ENCODE results near the gene MORN1.
"Not testable (repeated sequence)": the region's sequence is repeated elsewhere in the genome, so short reads cannot be mapped to it uniquely, and the experiment has no call there.

Gene MORN1

DNA sequence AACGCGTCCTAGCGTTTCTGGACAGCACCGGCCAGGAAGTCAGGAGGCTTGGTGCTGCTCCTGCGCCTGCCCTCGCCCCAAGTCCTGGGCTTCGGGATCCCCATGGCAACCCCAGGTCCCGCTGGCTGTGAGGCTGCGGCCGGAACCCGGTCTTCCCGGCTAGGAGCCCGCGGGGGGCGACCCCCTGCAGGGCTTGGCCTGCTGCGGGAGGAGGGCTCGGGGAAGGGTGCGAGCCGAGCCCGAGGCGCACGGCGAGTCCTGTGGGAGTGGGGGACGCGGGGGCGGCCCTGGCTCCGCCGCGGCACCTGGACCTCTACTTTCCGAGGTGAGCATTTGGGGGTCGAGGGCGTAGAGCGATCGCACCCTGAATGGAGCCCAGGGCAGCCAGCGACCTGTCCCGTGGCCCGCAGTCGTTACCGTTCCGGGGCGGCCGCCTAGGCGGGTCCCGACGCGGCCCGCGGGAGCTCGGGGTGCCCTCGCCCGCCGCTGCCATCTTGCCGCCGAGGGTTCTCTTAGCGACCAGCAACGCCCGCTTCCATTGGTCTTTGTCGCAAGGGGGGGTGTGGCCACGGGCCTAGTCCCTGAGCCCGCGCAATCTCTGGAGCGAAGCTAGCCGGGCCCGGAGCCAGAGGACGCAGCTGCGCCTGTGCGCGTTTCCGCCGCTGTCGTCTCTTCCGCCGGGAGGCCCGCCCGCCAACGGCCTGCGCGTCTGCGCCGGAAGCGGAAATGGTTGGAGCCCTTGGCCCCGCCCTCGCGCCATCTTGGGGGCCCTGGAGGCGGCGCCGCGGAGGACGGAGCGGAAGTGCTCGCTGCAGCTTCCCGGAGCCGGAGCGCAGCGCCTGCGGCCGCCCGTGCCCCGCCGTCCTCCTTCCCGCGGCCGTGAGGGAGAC lies at the start of gene MORN1, which contains the start of gene RER1:
Gene MORN1, minus strand, starts transcription at position 514 of the 890 bp plus-strand sequence. Its CDS starts 21 bp downstream, at position 493.
Gene RER1, plus strand, starts transcription at position 801 of the 890 bp plus-strand sequence. CDS start 3,950 bp downstream, outside the sequence.
- DNase-seq (ENCODE audit: low read depth in 2 of 2): peak; percentile 98 to 99

DNA sequence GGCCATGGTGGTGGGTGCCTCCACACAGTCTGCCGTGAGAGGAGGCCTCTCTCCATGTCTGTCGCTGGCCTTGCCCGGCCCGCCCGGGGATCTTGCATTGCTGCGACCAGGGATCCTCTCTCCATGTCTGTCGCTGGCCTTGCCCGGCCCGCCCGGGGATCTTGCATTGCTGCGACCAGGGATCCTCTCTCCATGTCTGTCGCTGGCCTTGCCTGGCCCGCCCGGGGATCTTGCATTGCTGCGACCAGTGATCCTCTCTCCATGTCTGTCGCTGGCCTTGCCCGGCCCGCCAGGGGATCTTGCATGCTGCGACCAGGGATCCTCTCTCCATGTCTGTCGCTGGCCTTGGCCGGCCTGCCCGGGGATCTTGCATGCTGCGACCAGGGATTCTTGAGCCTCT lies 49.0 kb upstream of the MORN1 start:
- DNase-seq (ENCODE audit: low read depth in 2 of 2): not testable (repeated sequence)

DNA sequence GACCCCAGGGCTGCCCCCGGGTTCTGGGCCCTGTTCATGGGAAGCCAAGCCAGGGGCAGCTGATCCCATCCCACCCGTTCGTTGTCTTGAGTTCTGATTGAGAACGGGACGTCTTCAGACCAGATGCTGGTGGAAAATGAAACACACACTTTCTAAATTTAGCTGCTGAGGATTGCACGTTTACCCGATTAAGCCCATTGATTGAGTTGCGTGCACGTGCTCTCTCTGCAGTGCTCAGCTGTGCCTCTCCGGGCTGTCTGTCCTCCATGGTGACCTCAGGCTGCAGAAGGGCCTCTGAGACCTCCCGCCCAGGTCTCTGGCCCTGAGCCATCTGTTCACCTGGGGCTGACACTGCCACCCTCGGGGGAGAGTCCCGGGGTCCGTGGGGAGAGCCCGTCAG lies 48.0 kb upstream of the MORN1 start:
- DNase-seq (ENCODE audit: low read depth in 2 of 2): no peak

DNA sequence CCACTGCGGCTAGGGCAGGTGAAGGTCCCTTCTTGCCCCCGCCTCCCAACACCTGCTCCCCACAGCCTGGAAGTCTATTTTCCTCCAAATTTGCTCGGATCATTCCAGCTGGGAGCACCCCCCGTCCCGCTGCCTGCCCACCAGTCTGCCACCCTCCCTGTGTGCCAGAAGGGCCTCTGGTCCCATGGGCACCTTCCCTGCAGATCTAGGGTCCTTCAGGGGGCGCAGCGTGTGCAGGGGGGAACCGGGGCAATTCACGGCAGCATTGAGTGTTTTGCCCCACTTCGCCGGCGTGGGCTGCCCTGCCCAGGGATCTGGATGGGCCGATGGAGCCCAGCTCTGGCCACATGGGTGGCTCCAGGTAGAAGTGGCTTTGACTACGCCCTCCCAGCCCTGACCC lies 47.3 kb upstream of the MORN1 start:
- no peak for DNase-seq (ENCODE audit: low read depth in 2 of 2)

DNA sequence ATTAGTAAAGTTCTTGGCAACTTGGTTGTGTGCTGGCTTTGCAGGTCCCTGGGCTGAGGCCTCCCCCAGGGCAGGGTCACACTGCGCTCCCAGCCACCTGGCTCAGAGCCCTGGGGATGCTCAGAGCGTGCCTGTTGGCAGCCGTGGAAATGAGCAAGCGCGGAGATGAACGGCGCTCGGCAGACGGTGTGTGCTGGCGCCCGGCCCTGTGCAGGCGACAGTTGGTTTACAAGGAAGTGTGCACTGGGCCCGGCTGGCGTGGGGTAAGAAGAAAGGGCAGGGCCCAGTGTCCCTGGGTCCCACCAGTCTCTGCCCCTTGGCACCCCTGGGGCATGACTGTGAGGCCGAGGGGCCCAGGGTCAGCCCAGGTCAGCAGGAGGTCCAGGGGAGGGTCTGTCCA lies 46.7 kb upstream of the MORN1 start:
- DNase-seq (ENCODE audit: low read depth in 2 of 2): no peak

DNA sequence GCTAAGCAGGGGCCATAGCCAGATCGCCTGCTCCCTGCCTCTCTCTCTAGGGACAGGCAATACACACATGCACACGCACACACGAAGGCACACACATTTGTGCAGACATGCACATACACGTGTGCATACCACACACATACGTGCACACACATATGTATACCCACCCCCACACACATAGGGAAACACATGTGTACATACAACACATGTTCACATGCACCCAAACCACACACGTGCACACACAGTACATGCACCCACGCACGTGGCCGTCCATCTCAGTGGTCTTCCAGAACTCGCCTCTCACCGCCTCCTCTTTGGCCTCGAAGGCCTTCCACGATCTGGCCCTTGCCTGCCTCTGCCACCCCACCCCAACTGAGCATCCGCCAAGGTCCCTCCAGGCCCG lies 46.3 kb upstream of the MORN1 start:
- DNase-seq (ENCODE audit: low read depth in 2 of 2): no peak

DNA sequence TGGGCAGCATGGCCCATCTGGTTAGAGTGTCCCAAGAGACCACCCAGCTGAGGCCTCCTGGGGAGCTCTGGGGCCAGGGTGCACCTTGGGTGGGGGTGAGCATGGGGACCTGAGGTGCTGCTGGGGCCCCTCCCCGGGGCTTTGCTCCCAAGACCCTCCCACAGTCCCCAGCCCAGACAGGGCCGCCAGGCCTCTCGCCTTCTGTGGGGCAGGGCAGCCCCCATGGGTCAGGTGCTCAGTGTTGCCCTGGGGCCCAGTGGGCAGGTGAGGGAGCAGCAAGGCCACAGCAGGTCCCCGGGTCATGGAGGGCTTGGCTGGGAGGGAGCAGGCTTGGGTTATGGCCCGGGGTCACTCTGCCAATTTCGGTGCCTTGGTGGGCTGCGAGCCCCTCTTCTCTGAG lies 45.5 kb upstream of the MORN1 start:
- DNase-seq (ENCODE audit: low read depth in 2 of 2): no peak

DNA sequence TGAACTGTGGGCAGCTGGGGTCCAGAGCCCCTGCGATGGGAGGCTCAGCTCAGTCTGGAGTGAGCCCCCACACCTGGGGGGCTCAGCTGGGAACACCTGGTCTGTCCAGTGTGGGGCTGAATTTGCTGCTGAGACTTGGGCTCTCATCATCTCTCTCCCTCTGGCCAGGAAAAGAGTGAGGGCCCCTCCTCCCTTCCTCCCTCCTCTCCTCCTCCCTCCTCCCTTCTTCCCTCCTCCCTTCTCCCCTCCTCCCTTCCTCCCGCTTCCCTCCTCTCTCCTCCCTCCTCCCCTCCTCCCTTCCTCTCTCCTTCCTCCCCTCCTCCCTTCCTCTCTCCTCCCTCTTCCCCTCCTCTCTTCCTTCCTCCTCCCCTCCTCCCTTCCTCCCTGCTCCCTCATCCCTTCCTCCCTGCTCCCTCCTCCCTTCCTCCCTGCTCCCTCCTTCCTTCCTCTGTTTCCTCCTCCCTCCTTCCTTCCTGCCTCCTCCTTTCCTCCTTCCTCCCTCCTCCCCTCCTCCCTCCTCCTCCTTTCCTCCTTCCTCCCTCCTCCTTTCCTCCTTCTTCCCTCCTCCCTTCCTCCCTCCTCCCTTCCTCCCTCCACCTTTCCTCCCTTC lies 44.5 kb upstream of the MORN1 start:
- no peak for DNase-seq (ENCODE audit: low read depth in 2 of 2)

DNA sequence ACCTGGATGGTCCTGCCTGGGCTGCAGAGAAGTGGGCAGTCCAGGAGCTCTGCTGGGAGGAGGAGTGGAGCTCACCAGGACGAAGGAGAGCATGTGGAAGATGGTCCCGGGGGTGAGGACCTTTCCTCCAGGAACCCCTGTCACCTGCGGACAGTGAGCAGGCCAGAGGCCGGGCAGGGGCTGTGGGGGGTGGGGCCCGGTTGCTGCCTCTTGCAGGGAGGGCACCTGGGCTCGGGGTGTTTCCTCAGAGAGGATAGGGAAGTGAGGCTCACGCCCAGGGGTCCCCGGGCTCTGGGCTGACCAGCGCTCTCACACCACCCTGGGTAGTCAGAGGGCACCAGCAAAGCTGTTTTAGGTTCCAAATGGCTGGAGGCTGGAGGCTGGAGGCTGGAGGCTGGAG lies 43.7 kb upstream of the MORN1 start:
- DNase-seq (ENCODE audit: low read depth in 2 of 2): no peak

DNA sequence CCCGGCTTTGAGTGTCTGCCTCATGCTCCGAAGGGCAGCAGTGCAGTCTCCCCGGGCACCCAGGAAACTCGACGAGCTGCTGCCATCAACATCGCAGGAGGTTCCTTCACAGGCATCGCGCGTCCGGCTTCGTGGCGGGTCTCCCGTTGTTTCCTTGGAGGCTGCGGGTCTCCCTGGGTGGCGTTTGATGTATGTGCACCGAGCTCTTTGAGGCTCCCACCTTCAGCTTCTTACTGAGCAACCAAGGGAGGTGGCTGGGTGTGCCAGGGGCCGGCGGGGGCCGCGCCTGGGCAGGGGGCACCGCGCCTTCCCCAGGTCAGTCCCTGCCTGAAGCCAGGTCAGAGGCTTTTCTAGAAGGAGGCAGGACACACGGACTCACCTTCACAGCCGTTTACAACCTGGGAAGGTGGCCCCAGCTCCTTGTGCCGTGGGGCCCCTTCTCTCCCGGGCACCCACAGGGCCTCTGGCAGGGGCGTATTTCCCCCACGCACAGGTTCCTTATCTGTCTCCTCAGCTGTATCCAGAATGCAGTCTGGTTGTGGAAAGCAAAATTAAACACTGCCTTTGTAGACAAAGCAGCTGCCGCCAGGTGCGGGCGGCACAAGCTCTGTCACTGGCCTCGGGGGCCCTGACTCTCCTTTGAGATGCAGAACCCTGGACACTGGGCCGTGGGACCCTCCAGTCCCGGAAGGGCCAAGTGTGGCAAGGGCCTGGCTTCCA lies 42.7 kb upstream of the MORN1 start:
- DNase-seq (ENCODE audit: low read depth in 2 of 2): no peak

DNA sequence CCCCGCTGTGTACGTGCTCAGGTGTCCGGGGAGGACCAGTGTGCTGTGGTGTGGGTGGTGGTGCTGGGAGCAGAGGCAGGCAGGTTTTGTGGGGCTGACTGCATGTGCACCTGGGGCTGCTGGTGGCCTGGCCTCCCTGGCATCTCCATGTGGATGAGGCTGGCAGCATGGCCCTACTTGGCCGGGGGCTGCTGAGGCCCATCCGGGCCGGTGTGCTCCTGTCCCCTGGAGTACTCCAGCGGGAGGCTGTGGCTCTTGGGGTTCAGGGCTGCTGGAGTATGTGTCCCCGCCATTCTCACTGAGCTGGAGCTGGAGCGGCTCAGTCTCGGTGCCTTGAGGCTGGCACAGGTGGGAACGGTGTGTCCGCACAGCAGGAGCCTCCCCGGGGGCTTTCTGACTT lies 41.8 kb upstream of the MORN1 start:
- DNase-seq (ENCODE audit: low read depth in 2 of 2): no peak

DNA sequence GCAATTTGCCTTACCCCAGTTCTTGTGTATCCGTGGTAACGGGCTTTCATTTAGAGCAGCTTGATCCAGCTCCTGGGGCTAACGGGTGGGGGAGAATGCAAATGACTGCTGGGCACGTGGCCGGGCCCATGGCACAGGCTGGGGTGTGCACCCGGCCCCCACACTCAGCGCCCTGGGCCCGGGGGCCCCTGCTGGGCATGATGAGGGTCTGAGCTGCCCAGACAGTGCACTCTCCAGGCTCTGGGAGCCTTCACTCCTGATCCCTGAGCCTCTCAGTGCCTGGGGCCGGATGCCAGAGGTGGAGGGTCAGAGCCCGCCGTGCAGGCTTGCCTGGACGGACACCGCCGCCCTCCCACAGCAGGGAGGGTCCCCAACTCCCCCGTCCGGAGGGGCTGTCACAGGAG lies 41.1 kb upstream of the MORN1 start:
- DNase-seq (ENCODE audit: low read depth in 2 of 2): no peak

DNA sequence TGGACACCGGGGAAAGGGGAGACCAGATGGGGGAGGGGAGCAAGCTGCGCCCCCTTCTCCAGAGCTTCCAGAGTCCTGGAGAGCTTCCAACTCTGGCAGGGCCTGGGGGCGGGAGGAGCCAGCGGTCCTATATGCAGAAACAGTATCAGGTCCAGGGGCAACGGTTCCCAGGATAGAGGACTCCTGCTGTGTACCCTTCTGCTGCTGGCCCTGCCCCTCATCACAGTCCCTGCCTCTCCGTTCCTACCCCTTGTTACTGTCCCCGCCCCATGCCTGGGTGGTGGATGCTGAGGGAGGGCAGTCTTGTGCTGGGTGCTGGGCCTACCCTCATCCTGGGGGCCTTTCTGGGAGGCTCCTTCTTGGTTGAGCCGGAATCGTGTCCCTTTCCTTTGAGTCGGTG lies 40.2 kb upstream of the MORN1 start:
- no peak for DNase-seq (ENCODE audit: low read depth in 2 of 2)

DNA sequence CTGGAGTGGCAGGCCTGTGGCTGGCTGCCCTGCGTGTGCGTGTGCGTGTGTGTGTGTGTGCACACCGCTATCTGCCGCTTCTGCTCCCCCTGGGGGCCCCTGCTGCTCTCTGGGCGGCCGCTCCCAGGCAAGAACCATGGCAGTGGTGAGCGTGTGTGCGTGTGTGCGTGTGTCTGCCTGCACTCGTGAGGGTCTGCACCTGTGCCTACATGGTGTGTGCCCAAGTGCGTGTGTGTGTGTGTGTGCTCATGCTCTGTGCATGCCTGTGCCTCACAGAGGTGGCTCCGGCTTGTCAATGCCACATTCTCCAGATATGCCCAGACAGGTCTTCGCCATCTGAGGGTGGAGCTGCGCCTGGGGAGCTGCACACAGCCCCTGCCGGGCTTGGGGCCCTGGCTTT lies 39.7 kb upstream of the MORN1 start:
- DNase-seq (ENCODE audit: low read depth in 2 of 2): no peak

DNA sequence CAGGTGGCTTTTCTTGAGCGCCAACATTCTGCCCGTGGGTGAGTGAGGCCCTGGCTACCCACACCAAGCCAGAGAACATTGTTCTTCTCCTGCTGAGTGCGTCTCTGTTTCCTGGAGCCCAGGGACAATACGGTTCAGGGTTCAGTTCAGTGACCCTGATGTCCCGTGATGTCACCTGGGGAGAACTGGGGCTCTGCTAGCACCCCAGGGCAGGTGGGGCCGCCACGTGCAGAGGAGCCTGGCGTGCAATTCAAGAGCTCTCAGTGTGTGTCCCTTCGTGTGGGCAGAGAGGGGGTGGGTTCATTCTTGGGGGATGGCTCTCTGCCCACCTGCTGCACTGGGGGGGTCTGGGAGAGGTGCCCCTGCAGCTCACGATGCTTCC lies 39.2 kb upstream of the MORN1 start:
- no peak for DNase-seq (ENCODE audit: low read depth in 2 of 2)

DNA sequence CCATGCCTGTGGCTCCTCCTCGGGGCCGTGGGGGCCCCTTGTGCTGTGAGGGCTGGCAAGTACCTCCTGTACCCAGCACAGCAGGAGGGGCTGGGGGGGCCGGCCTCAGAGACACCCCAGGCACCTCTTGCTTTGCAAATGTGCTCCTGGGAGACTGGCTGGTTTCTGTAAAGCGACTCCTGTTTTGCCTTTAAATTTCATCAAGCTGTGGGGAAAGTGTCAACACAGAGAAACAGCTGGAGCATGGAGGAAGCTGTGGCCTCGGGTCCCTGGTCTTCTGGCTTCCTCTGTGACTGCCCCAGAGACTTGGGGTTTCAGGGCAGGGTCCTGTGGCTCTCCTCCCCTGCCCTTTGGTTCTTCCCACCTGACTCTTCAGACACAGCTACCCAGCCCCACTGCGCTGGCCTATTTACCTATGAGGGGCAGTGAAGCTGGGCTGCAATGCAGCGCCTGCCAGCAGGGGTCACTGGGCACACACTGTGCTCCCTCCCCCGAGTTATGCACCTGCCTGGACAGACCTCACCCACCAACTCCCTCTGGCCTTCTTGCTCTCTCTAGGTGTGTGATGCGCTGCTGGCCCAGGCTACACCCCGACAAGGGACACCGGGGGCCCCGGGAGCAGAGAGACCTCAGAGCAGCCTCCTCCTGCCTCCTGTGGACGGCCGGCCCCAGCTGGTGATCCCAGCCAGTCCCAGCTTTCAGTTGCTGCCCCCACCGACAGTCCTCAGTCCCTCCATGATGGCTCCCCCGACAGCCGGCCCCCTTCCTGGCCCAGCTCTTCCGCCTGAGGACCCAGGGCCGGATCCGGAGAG lies 38.6 kb upstream of the MORN1 start:
- no peak for DNase-seq (ENCODE audit: low read depth in 2 of 2)

DNA sequence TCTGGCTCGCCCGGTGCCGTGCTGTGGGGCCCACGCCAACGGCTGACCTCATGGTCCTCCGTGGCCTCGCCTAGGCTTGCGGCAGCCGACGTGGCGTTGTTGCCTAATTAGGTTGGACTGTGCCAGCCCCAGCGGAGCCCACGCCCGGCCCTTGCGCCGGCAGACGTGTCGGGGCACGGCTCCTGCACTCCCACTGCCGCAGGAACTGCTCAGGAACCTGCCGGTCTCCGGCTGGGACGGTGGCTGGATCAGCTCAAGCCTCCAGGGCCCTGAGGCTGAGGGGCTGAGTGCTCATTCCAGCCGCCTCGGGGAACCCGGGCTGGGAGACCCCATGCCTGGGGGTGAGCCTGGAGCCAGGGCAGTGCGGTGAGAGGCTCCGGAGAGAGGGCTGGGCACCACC lies 37.1 kb upstream of the MORN1 start:
- no peak for DNase-seq (ENCODE audit: low read depth in 2 of 2)

DNA sequence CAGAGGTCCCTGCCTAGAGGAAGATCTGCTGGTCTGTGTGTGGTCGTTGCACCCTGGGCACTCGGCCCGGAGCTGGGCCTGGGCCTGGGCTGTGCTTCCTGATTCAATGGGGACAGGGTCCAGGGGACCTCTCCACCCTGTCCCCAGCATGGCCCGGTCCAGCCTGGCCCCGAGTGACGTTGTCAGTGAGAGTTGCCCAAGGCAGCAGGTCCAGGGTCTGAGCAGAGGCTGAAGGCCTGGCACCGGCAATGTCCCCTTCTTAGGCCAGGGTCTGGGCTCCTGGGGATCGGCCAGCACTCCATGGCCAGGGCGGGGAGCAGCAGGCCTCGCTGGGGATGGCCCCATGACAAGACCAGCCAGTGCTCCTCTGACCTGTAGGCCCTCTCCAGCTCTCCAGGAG lies 36.6 kb upstream of the MORN1 start:
- DNase-seq (ENCODE audit: low read depth in 2 of 2): no peak

DNA sequence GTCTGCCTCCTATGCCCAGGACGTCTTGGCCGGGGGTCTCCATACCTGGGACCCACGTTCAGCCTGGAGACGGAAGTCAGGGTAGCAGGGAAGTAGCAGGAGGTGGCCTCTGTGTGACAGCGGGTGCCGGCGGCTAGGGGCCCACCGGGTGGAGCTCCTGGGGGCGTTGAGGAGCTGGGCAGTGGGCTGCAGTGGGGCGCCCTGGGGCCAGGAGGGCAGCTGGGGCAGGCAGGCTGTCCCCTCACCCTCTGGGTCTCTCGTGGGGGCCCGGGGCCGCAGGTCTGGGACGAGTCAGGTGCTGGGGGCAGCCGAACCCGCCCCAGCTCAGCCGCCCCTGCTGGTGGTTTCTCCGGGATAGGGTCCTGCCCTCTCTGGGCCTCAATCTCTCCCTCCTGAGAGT lies 35.7 kb upstream of the MORN1 start:
- no peak for DNase-seq (ENCODE audit: low read depth in 2 of 2)

DNA sequence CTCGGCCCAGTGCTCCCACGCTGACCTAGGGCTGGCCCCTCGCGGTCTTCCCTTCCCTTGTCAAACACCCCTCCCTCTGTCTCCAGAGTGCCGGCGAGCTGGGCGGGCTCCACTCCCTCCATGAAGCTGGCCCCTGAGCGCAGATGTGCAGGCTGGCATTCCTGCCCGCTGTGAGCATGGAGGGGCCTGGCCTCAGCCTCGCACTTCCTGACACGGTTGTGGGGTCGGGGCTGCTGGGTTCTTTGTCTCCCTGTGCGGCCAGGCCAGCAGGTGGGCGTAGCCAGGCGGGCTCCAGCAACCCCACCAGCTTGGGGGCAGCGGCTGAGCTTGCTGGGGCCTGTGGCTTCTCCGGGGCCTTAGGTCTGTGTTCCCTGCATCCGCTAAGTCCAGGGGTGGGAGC lies 35.2 kb upstream of the MORN1 start:
- no peak for DNase-seq (ENCODE audit: low read depth in 2 of 2)

DNA sequence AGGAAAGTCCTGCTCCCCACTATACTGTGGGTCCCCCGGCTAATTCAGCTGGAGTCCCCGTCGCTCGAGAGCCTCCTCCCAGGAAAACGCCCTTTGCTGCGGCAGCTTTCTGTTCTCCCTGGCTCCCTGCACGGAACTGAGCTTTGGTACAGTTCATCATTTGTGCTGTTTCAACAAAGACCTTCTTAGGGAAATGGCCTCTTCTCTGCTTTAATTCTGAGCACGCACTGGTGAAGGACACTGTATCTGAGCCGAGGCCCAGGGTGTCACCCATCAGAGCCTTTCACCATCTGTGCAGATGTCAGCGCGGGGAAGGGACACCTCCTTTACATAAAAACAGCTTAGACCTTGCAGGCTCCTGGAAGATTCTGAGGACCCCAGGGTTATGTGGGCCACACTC lies 34.5 kb upstream of the MORN1 start:
- DNase-seq (ENCODE audit: low read depth in 2 of 2): no peak

DNA sequence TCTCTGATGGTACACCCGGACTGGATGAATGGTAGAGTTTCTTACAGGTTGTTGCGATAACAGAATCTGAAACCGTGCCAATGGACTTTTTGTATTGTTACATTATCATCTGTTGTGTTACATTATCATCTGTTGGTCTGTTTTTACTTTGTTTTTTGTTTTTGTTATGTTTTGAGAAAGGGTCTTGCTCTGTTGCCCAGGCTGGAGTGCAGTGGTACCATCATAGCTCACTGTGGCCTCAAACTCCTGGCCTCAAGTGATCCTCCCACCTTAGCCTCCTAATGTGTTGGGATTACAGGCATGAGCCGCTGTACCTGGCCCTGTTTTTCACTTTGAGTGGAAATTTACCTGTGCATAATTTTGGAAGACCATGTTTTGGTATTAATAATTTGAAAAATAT lies 31.2 kb upstream of the MORN1 start:
- DNase-seq (ENCODE audit: low read depth in 2 of 2): no peak

All from stimulated activated CD8-positive, alpha-beta memory T cell treated with anti-CD3 and anti-CD28 coated beads, Interleukin-15, amount 100 ng/mL, for 48 hours (primary cell).